Activated effector memory CD4-positive, alpha-beta T cell treated with Interleukin-2 at 50 U/mL for 16 hours (primary cell): ENCODE measurements around the gene SOCS3.
A peak's percentile ranks its signal among the peaks of the same experiment; 100 is the strongest.

Source experiments
- DNase-seq: peaks from one replicate; pipeline ENCODE4 v3.0.0-alpha.2; 2020

SOCS3 gene, protein sequence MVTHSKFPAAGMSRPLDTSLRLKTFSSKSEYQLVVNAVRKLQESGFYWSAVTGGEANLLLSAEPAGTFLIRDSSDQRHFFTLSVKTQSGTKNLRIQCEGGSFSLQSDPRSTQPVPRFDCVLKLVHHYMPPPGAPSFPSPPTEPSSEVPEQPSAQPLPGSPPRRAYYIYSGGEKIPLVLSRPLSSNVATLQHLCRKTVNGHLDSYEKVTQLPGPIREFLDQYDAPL

DNA sequence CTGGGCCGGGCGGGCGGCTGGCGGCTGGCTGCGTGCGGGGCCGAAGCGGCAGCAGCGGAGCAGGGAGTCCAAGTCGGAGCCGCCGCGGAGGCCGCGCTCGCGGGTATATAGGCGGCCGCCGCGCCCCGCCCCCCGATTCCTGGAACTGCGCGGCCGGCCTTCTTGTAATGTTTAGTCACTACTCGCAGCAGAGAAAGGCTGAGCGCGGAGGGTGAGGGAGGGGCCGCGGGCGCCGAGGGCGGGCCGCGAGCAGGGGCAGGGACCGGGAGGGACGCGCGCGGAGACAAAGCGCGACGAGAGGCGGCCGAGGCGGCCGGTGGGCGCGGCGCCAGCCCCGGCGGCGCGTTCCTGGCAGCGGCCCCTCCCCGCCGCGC, at the start of gene SOCS3:
TSS of gene SOCS3 (minus strand) at position 81 of the 374 bp plus-strand sequence. CDS start 982 bp downstream, outside the sequence.
- DNase-seq, result peak; percentile 96

DNA sequence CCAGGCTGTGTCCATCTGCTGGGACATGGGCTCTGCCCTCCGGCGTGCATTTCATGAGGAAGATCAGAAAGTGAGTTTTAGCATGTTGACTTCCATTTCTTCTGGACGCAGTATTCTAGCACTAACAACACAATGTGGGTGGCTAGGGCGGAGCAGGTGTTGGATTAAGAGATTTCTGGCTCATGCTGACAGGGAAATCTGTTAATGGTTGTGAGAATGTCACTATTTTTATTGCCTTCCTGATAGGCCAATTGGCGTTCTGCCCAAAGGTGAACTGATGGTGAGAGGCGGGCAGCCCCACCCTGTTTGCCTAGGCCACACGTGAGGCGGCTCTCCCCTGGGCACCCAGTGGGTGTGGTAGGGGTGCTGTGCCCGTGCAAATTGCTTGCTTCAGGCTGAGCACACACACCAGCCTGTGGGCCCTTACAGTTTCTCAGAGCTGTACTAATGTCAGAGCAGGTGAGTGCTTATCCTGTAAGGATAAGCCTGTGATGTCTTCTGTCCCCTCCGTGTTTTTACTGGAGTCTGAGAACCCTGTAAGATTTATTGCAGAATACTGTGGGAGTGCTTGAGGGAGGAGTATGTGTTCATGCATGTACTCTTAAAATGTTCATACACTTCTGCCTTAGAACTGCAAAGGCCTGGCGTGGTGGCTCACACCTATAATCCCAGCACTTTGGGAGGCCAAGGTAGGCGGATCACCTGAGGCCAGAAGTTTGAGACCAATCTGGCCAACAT, 49.5 kb upstream of the SOCS3 start:
- no peak for DNase-seq

DNA sequence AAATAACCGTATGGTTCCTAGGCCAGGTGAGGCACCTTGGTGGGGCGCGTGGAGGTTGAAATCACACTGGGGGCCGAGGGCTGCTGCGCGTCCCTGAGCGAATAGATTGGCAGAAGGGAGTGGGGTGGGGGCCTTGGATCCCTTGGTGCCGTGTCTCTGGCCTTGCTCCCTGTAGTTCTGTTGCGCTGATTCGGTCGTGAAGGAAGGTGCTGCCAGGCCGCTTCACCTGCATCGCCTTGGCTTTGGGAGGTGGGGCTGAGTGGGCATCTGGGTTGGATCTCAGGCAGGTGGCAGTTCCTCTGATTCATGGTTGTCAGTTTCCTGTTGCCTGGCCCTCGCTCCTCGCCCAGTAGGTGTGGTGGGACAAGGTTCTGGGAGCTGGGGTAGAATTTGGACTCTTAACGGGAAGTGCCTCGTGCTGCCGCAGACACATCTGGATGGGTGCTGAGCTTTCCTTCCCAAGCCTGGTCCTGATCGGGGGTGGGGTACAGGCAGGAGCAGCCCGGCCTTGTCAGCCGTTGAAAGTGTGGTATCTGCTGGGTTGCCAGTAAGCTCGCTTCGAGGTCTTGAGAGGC, 48.7 kb upstream of the SOCS3 start:
- no peak for DNase-seq

DNA sequence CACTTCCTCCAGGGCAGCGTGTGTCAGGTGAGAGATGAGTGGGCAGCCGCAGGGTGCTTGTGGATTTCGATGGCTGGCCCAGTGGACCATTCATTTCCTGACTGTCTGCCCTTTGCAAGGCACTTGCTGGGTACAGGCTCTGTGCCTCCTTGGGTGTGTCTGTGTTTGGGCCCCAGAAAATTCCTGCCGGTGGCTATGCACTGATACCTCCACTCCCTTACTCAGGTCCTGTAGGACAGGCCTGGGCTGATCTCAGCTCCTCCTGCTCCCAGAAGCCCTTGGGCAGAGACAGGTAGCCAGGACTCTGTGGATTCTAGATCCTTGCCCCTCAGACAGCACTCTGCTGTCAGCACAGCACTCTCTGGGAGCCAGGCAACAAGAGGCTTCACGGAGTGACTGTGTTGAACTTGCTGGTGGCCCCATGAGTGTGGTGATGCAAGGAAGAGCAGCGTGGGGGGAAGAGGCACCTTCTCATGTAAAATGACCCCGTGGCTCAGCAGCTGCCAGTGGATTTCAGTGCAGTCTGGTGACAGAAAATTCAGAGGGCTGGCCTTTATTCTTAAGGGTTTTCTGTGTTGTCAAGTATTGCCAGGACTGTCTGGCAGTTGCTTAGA, 47.6 kb upstream of the SOCS3 start:
- no peak for DNase-seq

DNA sequence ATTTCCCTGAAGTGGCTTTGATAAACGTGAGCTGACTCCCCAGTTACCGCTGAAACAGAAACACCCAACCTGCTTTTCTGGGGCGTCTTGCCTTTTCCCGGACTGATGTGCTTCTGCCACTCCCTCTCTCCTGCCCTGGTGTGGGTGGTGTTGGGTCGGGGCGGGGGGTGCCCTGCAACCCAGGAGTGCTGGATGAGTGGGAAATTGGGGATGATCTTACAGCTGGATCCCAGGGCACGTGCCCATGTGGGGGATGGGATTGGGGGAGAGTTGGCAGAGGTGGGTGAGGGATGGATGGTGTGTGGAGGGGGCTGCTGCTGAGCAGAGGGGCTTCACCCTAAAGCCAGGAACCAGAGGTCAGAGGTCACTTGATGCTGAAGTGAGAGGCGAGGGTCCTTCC, 47.0 kb upstream of the SOCS3 start:
- DNase-seq, result no peak

DNA sequence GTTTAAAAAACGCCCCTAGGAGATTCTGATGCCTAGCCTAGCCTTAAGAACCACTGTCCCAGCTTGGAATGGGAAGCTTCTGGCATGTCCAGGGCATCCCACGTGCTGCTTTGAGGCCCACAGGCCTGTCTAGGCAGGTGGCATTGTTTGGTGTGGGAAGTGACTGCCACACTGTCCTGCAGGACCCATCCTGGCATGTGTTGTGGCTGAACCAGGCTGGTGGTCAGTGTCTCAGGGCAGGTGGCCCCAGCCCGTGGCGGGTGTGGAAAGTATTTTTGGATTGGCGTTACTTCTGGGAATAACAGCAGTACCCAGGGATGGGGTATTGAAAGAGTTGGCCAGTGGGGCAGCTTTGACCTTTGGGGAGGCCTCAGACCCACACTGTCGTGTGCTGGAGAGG, 46.5 kb upstream of the SOCS3 start:
- no peak for DNase-seq

DNA sequence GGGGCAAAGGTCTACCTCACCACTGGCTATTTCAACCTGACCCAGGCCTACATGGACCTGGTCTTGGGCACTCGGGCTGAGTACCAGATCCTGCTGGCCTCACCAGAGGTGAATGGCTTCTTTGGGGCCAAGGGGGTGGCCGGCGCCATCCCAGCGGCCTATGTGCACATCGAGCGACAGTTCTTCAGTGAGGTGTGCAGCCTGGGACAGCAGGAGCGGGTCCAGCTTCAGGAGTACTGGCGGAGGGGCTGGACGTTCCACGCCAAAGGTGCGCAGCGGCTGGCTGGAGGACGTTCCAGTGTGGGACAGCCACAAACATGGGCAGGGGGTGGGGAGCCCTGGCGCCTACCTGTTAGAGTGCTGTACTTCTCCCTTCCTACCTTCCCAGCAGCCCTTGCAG, 43.9 kb upstream of the SOCS3 start:
- no peak for DNase-seq

DNA sequence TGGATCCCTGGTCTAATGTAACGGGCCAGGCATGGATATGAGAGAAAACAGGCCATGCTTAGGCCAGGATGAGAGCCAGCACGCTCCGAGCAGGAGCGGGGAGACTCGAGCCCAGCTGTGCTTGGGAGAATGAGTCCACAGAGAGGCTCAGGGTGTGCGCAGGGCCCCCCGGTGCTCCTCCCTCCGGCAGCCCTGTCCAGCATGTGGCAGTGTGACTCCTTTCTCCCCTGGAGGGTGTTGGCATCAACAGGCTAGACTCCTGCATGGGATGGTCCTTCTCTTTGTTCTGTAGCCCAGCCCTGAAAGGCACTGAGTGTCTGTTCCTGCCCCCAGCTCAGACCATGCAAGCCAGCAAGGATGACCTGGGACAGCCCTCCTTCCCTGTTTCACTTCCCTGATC, 42.0 kb upstream of the SOCS3 start:
- no peak for DNase-seq

DNA sequence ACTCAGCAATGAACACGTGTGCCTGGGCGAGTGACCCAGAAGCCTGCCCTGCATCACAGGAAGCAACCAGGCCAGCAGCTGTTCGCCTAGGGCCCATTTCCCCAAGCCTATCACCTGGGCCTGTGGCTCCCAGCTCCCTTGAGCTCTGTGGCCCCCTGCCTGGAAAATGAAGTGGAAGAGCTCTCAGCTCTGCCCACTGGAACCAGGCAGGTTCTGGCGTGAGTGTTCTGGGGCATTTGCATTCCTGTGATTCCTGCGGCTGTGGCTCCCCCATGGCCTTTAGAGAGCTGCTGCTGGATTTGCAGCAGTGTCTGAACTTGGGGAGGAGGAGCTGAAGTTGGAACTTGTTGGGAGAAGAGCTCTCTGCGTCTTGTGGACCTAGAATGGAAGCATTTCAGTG, 41.4 kb upstream of the SOCS3 start:
- DNase-seq, result no peak

DNA sequence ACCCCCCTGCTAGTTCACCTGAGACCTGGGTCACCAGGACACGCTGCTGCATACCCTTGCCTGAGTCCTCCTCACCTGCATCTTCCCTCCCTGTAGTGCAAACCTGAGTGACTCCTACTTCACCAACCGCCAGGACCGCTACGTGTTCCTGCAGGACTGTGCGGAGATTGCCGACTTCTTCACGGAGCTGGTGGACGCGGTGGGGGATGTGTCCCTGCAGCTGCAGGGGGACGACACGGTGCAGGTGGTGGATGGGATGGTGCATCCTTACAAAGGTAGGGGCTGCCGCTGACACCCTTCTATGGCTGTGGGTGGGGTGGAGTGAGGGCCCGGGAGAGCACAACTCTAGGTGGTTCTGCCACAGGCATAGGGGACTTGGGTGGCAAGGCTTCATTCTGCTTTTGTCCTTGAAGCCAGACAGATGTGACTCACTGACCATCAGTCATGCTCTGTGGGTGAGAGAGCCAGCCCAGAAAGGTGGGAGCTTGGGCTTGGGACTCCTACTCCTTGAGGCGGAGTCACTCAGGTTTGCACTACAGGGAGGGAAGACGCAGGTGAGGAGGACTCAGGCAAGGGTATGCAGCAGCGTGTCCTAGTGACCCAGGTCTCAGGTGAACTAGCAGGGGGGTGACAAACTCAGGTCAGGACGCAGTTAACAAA, 40.8 kb upstream of the SOCS3 start:
- DNase-seq, result no peak

DNA sequence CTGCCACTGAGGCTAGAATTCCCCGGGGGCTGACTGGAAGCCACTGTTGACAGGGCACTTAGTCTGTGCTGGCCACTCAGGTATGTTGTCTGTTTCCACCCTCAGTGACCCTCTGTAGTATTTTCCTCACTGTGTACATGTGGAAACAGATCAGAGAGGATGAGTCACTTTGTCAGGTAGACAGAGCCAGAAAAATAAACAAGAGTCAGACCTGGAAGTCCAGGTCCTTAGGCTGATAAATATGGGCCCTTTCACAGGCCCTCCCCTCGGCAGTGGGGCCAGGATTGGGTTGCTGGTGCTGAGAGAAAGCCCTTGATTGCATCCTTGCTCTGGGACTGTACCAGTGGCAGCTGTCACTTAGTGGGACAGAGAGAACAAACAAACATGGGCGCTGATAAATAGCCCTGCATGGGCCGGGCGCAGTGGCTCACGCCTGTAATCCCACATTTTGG, 39.8 kb upstream of the SOCS3 start:
- no peak for DNase-seq

DNA sequence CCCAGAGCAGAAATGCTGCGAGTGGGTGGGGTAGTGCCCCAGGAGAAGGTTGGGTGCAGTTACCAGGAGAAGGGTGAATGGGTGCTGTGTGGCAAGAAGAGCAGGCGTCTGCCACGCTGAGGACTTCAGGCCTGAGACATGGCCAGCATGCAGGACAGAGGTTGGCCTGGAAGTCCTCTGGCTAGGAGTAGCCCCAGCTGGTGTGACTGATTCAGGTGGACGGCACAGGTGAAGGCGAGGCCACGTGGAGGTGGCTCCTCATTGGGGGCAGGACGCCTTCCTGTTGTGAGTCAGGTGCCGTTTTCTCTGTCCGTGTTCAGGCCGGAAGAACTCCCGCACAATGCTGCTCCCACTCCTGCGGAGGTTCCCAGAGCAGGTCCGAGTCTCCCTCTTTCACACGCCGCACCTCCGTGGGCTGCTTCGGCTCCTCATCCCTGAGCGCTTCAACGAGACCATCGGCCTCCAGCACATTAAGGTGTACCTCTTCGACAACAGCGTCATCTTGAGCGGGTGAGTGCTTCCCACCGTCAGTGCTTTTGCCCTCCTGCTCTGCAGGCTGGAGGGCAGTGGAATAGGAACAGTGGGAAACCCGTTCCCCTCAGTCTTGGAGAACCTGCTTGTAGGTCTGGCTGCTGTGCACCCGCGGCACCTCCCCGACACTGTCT, 39.3 kb upstream of the SOCS3 start:
- no peak for DNase-seq

DNA sequence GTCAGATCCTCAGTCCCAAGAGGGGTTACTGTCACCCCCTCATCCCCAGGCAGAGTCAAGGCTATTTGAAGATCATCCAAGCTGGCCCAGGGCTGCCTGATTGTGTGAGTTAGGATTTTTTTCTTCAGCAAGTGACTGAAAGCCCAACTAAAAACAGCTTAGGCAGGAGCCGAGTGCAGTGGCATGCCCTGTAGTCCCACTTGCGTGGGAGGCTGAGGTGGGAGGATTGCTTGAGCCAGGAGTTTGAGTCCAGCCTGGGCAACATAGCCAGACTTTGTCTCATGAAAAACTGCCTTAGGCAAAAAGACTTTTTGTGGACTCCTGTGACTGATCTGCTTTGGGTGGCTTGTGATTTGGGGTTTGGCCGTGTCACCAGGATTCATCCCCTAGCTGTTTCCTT, 38.5 kb upstream of the SOCS3 start:
- no peak for DNase-seq

DNA sequence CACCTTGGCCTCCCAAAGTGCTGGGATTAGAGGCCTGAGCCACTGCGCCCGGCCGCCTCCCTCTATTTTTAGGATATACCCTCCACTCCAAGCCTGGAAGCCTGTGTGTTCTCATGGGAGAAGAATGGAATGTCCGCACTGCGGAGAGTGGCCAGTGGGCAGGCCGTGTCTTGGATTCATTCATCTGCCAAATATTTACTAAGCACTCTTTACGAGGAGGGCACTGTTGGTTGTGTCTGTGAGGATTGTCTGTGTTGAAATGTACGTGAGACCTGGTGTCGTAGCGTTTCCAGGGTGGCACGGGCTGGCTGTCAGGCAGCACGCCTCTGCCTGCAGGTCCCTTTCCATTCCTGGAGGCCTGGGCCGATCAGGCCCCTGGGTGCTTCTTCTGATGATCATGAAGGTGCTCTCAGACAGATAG, 37.8 kb upstream of the SOCS3 start:
- no peak for DNase-seq

DNA sequence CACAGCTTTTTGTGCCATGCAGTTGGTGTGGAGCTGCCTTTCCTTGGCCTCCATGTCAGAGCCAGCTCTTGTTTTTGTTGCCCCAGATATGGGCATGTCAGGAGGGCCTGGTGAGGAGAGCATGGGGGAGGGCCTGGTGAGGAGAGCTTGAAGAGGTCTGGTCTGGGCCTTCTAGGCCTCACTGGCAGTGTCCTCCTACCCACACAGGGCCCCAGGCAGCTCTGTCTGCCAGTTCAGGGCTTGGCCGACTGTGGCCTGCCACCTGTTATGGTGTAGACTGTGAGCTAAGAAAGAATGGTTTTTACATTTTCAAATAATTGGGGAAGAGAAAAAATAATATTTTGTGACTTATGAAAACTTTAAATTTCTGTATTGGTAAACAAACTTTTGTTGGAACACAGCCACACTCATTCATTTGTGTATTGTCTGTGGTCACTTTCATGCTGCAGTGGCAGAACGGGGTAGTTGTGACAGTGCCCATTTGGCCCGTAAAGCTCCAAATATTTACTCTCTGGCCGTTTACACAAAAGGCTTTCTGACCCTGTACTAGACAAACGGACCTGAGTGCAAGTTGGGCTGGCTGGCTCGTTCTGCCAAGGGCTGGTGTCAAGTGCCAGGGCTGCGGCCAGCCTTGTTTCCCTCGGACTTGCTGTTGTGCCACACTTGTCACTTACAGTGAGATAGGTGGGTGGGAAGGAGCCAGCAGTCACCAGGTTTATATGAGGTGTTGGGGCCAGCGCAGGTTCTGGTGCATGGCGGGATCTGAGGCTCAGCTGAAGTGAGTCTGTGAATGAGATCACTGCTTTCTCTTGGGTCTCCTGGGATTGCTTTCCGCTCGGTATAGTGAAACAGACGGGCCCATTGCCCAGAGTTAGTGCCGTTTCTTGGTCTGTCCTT, 36.8 kb upstream of the SOCS3 start:
- no peak for DNase-seq

DNA sequence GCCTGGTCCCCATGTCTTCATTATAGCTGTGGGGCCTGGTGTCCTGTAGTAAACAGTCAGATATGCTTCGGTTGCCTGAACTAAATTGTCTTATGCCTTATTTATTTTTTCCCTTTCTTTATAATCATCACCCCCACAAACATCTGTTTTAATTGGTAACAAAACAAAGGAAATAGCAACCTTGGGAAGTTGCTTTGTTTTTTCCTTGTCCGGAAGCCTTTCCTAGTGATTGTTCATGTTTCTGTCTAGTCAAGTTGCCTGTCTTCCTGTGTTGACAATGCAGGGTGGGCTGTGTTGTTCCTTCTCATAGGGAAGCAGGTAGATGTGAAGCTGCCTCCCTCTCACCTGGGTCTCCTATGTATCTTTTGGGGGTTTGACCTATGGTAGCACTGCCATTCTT, 35.3 kb upstream of the SOCS3 start:
- DNase-seq, result no peak

DNA sequence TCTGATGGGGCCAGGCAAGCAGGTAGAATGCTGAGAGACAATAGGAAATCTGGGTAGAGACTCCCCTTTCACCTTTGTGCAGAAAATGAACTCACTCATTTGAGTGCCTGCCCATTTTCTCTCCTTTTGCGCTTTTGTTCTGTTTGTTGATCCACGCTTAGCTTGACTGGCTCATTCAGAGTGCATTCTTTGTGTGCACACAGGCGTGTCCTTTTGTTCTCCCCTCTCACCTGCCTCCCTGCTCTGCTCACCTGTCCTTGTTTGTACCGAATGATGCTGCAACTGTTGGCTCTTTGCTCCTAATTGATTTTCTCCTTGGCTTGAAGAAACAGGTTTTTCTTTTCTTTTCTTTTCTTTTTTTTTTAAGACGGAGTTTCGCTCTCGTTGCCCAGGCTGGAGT, 34.3 kb upstream of the SOCS3 start:
- no peak for DNase-seq

DNA sequence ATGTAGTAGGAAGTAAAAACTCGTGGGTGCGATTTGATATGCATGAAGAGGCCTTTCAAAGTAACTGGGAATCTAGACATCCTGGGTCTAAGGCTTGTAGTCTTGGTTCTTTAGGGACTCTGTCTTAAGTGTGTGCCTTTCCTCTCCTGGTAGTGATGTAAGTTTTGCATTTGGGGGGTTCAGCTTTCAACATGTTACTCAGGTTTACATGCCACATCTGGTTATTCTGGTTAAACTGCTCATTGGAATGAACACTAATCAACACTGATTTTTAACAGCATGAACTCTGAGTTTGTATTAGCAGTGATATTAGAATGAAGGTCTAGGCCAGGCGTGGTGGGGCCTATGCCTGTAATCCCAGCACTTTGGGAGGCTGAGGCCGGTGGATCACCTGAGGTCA, 33.7 kb upstream of the SOCS3 start:
- no peak for DNase-seq

DNA sequence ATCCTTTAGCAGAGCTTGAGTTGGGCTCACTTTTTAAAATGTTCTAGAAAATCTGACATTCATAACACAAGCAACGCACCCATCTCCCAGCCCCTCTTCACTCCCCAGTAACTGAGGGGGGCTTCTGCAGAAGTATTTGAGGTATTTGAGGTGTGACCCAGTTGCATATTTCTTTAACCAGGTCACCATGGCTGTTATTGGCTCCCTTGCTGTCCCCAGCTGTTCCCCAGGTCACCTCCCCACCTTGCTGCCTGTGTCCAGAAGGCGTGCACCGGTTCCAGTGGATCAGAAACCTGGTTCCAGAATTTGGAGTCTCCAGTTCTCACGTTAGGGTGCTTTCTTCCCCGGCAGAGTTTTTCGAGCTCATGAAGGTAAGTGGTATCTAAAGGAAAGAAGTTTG, 32.4 kb upstream of the SOCS3 start:
- no peak for DNase-seq

DNA sequence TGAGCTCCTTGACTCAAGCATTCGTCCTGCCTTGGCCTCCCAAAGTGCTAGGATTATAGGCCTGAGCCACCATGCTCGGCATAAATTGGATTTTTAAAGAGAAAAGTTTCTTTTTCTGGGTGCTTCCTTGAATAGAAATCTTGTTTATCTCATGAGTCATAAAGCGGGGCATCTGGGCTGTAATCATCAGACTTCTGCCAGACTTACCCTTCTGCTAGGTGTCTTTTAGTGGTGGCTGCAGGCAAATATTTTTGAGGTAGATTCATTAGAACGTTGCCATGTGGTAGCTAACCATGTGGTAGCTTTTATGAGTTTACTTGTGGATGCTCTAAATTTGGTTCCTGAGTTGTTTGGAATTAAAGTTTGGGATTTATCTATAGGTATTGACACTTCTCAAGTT, 32.0 kb upstream of the SOCS3 start:
- no peak for DNase-seq

DNA sequence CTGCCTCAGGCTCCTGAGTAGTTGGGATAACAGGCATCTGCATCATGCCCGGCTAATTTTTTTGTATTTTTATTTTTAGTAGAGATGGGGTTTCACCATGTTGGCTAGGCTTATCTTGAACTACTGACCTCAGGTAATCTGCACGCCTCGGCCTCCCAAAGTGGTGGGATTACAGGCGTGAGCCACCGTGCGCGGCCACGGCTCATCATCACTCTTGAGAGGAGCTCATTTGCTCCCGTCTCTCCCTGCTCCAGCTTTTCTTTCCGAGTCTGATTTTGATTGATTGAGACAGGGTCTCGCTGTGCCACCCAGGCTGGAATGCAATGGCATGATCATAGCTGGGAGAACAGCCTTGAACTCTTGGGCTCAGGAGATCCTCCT, 31.2 kb upstream of the SOCS3 start:
- DNase-seq, result no peak
